Choroid plexus epithelial cell (primary cell): ENCODE measurements around the gene FCRL5.

Experiments
- DNase-seq: peaks from one replicate; pipeline ENCODE4 v3.0.0-alpha.2; 2010; ENCODE audit warnings: low read depth
- H3K4me3 ChIP-seq: 2 replicates; pipeline ENCODE4 v1.5.1; 2011; ENCODE audit warnings: low read depth, mild to moderate bottlenecking, control low read depth, low read length, moderate library complexity
- CTCF ChIP-seq: conservative IDR thresholded peaks from 2 replicates; pipeline ENCODE4 v1.5.1; 2011; ENCODE audit warnings: low read depth, mild to moderate bottlenecking, control low read depth, inconsistent platforms, low read length, moderate library complexity

FCRL5 gene

GRCh38 chr1:157515709-157516108 is 36.6 kb downstream of the FCRL5 start:
- TF ChIP-seq CTCF, result no peak
- no peak overlapping the region for H3K4me3 ChIP-seq
- no peak for DNase-seq

GRCh38 chr1:157515141-157515540 is 37.2 kb downstream of the FCRL5 start:
- DNase-seq, result no peak
- no peak overlapping the region for H3K4me3 ChIP-seq
- no peak for TF ChIP-seq CTCF

GRCh38 chr1:157512036-157512969 is 40.0 kb downstream of the FCRL5 start:
- no peak for DNase-seq
- no peak for TF ChIP-seq CTCF
- H3K4me3 ChIP-seq, result no peak overlapping the region

- DNase-seq, result no peak
Observed at GRCh38 chr1:157509546-157510232, 42.6 kb downstream of the FCRL5 start.

GRCh38 chr1:157505481-157506272 is 46.6 kb downstream of the FCRL5 start:
- H3K4me3 ChIP-seq, result no peak overlapping the region
- peak; percentile 85 for TF ChIP-seq CTCF
- peak; percentile 78 for DNase-seq

More at GRCh38 chr1:157509546-157510232, 42.6 kb downstream of the FCRL5 start:
- H3K4me3 ChIP-seq, result no peak overlapping the region
- TF ChIP-seq CTCF, result no peak

- DNase-seq, result no peak
- no peak for TF ChIP-seq CTCF
- no peak overlapping the region for H3K4me3 ChIP-seq
Observed at GRCh38 chr1:157504646-157505045, 47.7 kb downstream of the FCRL5 start.
